Ishikawa (cell line): ENCODE results near the gene BBS7.

Source experiments
- CEBPB ChIP-seq: IDR thresholded peaks from 2 replicates; pipeline ENCODE4 v1.6.1; 2012
- CREB1 ChIP-seq: IDR thresholded peaks from 2 replicates; pipeline ENCODE4 v1.6.1; 2012; ENCODE audit warnings: low read depth
- EGR1 ChIP-seq: IDR thresholded peaks from 2 replicates; pipeline ENCODE4 v1.6.1; 2012
- EP300 ChIP-seq: IDR thresholded peaks from 2 replicates; pipeline ENCODE4 v1.6.1; 2012; ENCODE audit warnings: borderline replicate concordance
- FOXM1 ChIP-seq: IDR thresholded peaks from 2 replicates; pipeline ENCODE4 v1.6.1; 2012; ENCODE audit warnings: low read depth, borderline replicate concordance
- MAX ChIP-seq: IDR thresholded peaks from 2 replicates; pipeline ENCODE4 v1.6.1; 2012
- NFIC ChIP-seq: IDR thresholded peaks from 2 replicates; pipeline ENCODE4 v1.6.1; 2012
- REST ChIP-seq: IDR thresholded peaks from 2 replicates; pipeline ENCODE4 v1.6.1; 2012; ENCODE audit warnings: low read depth, mild to moderate bottlenecking
- TAF1 ChIP-seq: IDR thresholded peaks from 2 replicates; pipeline ENCODE4 v1.6.1; 2012; ENCODE audit warnings: low read depth, mild to moderate bottlenecking
- YY1 ChIP-seq: IDR thresholded peaks from 2 replicates; pipeline ENCODE4 v1.6.1; 2012; ENCODE audit warnings: low read depth
- ZBTB7A ChIP-seq: IDR thresholded peaks from 2 replicates; pipeline ENCODE4 v1.6.1; 2012; ENCODE audit warnings: low read depth
- TF ChIP-seq, protein P1 (sequence below): IDR thresholded peaks from 2 replicates; pipeline ENCODE4 v1.6.1; 2012

GRCh38 chr4:121790976-121791375, 79.3 kb downstream of the BBS7 start:
- no peak for TF ChIP-seq REST
- TF ChIP-seq EP300, result no peak
- no peak for TF ChIP-seq ZBTB7A
- no peak for TF ChIP-seq TAF1
- no peak for TF ChIP-seq NFIC
- TF ChIP-seq, protein P1, sequence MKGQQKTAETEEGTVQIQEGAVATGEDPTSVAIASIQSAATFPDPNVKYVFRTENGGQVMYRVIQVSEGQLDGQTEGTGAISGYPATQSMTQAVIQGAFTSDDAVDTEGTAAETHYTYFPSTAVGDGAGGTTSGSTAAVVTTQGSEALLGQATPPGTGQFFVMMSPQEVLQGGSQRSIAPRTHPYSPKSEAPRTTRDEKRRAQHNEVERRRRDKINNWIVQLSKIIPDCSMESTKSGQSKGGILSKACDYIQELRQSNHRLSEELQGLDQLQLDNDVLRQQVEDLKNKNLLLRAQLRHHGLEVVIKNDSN, result no peak
- TF ChIP-seq CREB1, result no peak
- TF ChIP-seq MAX, result no peak
- no peak for TF ChIP-seq FOXM1
- TF ChIP-seq CEBPB, result no peak
- no peak for TF ChIP-seq EGR1
- no peak for TF ChIP-seq YY1
